GM21825 (cell line): Measurements from ENCODE around the gene NOL12.
"Not testable (repeated sequence)": the region's sequence is repeated elsewhere in the genome, so short reads cannot be mapped to it uniquely, and the experiment has no call there.

Experiments
- ATAC-seq: cut with Tn5 transposase; IDR thresholded peaks from one replicate; pipeline ENCODE4 v1.9.1; 2021; ENCODE audit warnings: mild to moderate bottlenecking, moderate library complexity; ENCODE audit not compliant: unreplicated experiment

NOL12 gene

DNA sequence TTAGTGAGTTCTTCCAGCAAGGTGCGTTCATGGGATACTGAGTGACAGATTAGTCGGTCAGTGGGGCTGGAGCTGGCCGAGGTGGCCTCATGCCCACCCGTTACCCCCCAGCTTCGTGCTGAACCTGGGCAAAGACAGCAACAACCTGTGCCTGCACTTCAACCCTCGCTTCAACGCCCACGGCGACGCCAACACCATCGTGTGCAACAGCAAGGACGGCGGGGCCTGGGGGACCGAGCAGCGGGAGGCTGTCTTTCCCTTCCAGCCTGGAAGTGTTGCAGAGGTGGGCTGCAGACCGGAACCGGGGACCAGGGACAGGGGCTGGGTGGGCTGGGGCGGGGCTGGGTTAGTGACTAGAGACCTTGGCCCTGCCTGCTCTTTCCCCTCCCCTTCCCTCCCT is 7.8 kb upstream of the NOL12 start:
- no peak for ATAC-seq

GRCh38 chr22:37679670-37680069 is 6.5 kb upstream of the NOL12 start:
- ATAC-seq = no peak

- ATAC-seq = no peak
Measured at GRCh38 chr22:37680191-37680851, 5.8 kb upstream of the NOL12 start.

GRCh38 chr22:37681001-37681424 is 5.1 kb upstream of the NOL12 start:
- ATAC-seq = no peak

DNA sequence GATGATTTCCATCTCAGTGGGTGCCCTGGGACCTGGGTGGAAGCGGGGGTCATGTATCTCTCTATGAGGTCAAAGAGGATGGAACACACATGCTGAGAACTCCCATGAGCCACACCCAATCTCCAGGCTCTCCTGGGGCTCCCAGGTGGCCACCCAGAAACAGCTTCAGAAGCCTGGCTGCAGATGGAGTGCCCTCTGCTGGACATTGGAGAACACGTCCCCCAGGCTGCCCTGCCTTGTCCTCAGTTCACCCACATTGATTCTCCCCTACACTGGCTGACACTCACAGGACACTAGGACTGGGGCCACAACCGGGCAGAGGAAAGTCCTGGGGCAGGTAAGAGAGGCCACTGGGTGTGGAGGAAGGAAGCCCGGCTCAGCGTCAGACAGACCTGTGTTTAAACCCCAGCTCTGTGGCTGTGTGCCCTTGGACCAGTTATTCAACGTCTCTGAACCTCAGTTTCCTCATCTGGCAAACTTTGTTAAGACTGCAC is 4.5 kb upstream of the NOL12 start:
- no peak for ATAC-seq

GRCh38 chr22:37684803-37685615 is 1.1 kb upstream of the NOL12 start:
- no peak for ATAC-seq

GRCh38 chr22:37690407-37690806 is 4.3 kb downstream of the NOL12 start:
- no peak for ATAC-seq

- no peak for ATAC-seq
Measured at GRCh38 chr22:37690901-37691504, 4.9 kb downstream of the NOL12 start.

DNA sequence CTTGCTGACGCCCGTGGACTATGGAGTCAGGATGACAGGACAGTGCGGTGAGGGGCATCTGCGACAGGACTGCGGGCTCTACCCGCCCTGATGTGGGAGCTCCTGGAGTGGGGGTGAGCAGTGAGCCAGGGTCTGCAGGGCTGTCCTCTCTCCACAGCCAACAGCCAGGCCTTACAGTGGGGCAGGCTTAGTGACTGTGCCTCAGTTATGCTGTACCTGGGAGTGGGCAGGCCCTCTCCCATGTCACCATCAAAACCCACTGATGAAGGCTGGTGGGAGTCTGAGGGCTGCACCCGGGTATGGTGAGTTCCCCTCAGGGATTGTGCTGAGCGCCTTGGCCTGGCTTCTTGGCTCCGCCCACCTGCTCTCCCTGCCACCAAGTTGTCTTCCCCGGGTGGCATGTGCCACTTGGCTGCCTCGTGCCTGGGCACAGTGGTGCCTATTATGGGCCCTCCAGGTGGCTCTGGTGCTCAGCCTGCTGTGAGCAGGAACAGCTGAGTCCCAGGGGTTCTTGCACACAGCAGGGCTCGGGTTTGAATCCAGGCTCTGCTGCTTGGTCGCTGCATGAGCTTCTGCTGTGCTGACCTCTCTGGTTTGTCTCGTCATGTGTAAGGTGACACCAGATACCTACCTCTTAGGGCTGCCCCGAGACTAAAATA is 6.6 kb downstream of the NOL12 start:
- ATAC-seq = no peak

DNA sequence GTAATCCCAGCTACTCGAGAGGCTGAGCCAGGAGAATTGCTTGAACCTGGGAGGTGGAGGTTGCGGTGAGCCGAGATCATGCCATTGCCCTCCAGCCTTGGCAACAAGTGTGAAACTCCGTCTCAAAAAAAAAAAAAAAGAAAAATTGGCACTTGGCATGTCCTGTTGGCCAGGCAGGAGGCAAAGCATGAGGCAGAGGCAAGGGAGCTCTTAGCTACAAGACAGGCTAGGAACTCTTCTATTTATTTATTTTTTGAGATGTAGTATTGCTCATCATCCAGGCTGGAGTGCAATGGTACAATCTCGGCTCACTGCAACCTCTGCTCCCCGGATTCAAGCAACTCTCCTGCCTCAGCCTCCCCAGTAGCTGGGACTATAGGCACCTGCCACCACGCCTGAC is 8.0 kb downstream of the NOL12 start:
- ATAC-seq = not testable (repeated sequence)

GRCh38 chr22:37696260-37696656 is 10.1 kb downstream of the NOL12 start:
- ATAC-seq = not testable (repeated sequence)

DNA sequence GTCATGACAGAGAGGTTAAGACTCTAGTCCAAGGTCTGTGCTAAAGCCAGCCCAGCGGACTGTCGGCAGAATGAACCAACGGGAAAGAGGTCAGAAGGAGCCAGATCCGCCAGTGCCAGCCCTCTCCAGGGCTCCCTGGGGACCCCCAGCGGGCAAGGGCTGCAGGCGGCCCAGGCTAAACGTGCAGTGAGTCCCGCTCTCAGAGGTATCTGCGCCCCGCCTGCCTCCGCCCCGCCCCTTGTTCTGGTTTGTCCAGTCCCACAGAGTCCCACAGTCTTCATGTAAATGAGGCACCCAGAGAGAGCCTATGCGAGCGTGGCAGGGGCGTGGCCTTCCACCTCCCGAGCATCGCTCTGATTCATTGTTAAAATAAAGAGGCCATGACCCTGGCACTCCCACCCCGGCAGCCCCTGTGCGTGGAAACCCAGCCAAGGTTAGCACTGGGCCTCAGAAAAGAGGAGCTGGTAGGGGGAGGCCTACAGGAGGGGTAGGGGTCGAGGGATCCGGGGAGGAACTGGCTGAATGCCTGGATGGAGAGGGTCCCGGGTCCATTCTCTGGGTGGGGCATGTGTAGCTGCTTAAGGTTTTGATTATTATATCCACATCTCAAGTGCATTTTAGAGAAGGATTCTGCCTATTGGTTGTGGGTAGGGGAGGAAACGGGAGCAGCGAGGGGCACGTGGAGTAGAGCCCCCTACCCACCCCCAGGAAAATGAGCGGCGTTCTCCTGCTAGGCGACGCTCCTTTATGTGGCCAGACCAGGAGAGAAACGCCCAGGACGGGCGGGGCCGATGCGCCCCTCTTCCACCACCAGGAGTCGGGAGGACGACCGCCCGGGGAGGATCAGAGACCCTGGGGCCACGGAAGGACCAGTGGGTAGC is 10.8 kb downstream of the NOL12 start, which contains the start of gene TRIOBP:
Gene TRIOBP (plus strand): TSS at position 392 of the 881 bp plus-strand sequence. CDS start 4,318 bp downstream, outside the sequence.
- peak; percentile 91 for ATAC-seq

DNA sequence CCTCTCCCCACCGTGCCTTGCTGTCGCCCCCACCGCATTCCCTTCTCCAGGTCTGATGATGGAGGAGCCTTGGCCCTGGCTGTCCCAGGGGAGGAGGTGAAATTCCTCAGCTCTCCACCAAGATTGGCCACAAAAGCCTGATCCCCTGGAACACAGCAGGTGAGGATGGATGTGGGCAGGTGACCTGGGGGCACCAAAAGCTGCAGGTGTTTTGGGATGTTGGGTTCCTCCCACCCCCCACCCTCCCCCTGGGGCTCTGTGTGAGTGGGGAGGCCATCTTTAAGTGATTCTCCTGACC is 11.3 kb downstream of the NOL12 start:
- ATAC-seq = no peak

DNA sequence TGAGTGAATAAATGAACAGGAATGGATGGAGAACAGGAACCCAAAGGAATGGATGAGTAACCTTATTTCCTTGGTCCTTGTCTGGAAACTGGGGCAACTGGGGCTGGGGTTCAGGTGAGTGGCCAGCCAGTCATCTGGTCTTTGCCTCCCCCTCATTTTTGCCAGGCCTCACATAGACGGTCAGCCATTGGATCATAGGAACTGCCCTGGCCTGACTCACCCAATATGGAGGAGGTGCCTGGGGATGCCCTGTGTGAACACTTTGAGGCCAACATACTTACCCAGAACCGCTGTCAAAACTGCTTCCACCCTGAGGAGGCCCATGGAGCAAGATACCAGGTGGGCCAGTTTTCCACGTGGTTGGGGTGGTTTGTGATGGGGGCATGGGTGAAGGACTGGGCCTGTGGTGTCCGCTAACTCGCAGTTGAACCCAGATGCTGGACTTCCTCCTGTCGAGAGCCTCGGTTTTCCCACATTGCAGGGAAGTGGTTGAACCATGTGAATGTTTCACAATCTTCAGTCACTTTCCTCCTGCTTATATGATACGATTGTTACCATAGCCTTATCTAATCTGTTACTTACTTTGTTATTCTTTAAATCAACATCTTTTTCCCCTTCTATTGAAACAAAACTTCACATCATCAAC is 15.1 kb downstream of the NOL12 start:
- no peak for ATAC-seq

GRCh38 chr22:37703906-37704305 is 17.8 kb downstream of the NOL12 start:
- ATAC-seq = no peak

DNA sequence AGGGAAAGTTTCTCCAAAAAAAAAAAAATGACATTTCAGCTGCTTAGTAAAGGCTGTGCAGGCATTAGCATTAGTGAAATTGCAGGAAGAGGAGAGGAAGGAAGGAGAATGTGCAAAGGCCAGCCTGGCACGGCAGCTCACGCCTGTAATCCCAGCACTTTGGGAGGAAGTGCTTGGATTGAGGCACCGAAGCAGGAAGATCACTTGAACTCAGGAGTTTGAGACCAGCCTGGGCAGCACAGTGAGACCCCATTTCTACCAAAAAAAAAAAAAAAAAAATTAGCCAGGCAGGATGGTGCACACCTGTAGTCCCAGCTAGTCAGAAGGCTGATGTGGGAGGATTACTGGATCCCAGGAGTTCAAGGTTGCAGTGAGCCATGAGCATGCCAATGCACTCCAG is 18.5 kb downstream of the NOL12 start:
- no peak for ATAC-seq

DNA sequence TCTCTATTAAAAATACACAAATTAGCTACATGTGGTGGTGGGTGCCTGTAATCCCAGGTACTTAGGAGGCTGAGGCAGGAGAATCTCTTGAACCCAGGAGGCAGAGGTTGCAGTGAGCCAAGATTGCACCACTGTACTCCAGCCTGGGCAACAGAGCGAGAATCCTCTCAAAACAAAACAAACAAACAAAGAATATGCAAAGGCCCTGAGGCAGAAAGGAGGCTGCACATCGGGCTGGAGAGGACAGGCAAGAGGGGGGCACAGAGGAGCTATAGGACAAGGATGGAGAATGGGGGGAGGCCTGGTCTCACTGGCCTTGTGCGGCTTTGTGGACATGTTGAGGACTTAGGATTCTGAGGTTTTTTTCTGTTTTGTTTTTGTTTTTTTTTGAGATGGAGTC is 19.1 kb downstream of the NOL12 start:
- no peak for ATAC-seq

DNA sequence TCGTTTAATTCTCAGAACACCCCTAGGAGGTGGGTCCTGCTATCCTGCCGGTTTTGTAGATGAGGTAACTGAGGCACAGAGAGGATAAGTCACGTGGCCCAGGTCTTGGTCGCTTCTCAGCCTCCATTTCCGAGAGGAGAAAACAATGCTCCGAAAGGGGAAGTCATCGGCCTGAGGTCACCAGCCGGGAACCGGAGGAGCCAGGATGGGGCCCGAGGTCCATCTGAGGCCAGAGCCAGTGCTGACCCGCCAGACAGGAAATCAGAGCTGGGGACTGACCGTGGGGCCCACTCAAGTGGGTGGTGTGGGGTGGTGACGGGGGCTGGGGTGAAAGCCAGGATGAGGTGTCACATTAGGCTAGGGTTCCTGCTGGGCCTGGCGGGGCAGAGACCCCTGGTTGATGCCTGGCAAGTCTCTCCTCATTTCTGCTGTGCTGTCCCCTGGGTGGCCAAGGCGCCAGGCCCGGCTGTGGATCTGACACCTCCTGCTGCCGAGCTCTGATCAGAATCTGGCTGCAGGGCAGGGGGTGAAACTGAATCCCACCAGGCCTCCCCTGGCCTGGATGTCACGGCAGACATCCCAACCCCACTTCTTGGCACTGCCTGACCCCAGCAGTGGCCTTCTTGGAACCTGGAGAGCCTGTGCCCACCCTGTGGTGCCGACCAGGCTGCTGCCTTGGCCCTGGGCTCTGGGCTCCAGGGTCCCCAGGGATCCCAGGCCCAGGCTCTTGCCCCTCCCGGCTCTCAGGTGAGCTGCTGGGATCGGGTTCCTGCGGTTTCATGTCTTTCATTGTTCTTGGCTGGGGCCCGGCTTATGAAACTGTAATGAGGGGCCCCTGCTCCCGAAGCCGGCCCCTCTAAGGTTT is 22.7 kb downstream of the NOL12 start:
- no peak for ATAC-seq

DNA sequence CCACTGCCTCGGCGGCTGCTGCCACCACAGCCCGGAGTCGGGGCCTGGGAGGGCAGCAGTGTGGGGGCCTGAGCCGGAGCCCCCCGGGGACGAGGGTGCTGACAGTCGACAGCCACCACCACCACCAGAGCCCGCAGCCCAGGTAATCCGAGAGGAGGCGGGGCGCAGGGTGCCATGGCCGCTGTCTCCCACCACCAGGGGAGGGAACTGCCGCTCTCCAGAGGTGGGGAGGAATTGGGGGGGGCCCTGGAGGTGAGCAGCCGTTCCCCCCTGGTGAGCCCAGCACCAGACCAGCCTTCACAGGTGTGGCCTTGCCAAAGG is 23.3 kb downstream of the NOL12 start:
- no peak for ATAC-seq
